ENCODE data around the gene TGFBR3. TPM values are rescaled to one million over a fixed set of nuclear protein-coding genes. Genes with fewer than 3 reads are reported as not detected.

The TGFBR3 gene
- total RNA-seq (2016; rRNA removed; fragmentation: Illumina TruSeq; extraction: Trizol) (44.8 and 76.5 TPM in 2 replicates), polyA plus RNA-seq (2011; rRNA removed) (146 and 195 TPM in 2 replicates), polyA minus RNA-seq (2011; rRNA and poly(A)+ RNA removed; ENCODE audit: low replicate concordance) (82.3 and 729 TPM in 2 replicates), Bru-seq, nascent RNA (percentile 97 among the genes with signal in this experiment), BruChase-seq, experiment 1, labeled RNA remaining after a 6-hour chase (percentile 94 among the genes with signal in this experiment), BruChase-seq, experiment 2, labeled RNA remaining after a 2-hour chase (percentile 90 among the genes with signal in this experiment)
- total RNA-seq (2016; cell fraction: cytosol; rRNA removed; fragmentation: Illumina TruSeq; extraction: Trizol; ENCODE audit: low read depth), result 8.1 TPM in 2 replicates
- 37.2 and 78.5 TPM in 2 replicates for total RNA-seq (2016; cell fraction: insoluble cytoplasmic fraction; rRNA removed; fragmentation: Illumina TruSeq; extraction: Trizol)
- total RNA-seq (2016; cell fraction: membrane; rRNA removed; fragmentation: Illumina TruSeq; extraction: Trizol), result 23.2 and 23.6 TPM in 2 replicates
- 92.0 and 99.3 TPM in 2 replicates for total RNA-seq (2016; cell fraction: nucleus; rRNA removed; fragmentation: Illumina TruSeq; extraction: Trizol)
- 160 and 165 TPM in 2 replicates for polyA plus RNA-seq (2011; cell fraction: cytosol; rRNA removed)
- 88.3 and 110 TPM in 2 replicates for polyA plus RNA-seq (2011; cell fraction: nucleus; rRNA removed)
- polyA plus RNA-seq (2012), result 94.7 and 114 TPM in 2 replicates
- 1.5 and 1.6 TPM in 2 replicates for polyA plus RNA-seq (2016; cell fraction: cytosol; fragmentation: Illumina TruSeq; extraction: Trizol; ENCODE audit: low read depth)
- polyA plus RNA-seq (2016; cell fraction: insoluble cytoplasmic fraction; fragmentation: Illumina TruSeq; extraction: Trizol; ENCODE audit: low read depth), result 26.7 and 28.7 TPM in 2 replicates
- polyA plus RNA-seq (2016; cell fraction: membrane; fragmentation: Illumina TruSeq; extraction: Trizol; ENCODE audit: low read depth), result 5.7 and 6.6 TPM in 2 replicates
- 66.6 and 67.2 TPM in 2 replicates for polyA plus RNA-seq (2016; cell fraction: nucleus; fragmentation: Illumina TruSeq; extraction: Trizol; ENCODE audit: insufficient read depth, low read depth)
- 295 and 307 TPM in 2 replicates for polyA minus RNA-seq (2011; cell fraction: cytosol; rRNA and poly(A)+ RNA removed)
- 324 and 354 TPM in 2 replicates for polyA minus RNA-seq (2011; cell fraction: nucleus; rRNA and poly(A)+ RNA removed)
- long read RNA-seq, experiment 1, full-length matches to known transcripts, result 5 of 56 reads
- long read RNA-seq, experiment 1, partial matches to known transcripts, result 12 of 56 reads
- long read RNA-seq, experiment 1, other reads (novel, unspliced or antisense), result 39 of 56 reads
- long read RNA-seq, experiment 2, full-length matches to known transcripts, result 3 of 504 reads
- long read RNA-seq, experiment 2, partial matches to known transcripts, result 3 of 504 reads
- long read RNA-seq, experiment 2, other reads (novel, unspliced or antisense), result 498 of 504 reads

DNA sequence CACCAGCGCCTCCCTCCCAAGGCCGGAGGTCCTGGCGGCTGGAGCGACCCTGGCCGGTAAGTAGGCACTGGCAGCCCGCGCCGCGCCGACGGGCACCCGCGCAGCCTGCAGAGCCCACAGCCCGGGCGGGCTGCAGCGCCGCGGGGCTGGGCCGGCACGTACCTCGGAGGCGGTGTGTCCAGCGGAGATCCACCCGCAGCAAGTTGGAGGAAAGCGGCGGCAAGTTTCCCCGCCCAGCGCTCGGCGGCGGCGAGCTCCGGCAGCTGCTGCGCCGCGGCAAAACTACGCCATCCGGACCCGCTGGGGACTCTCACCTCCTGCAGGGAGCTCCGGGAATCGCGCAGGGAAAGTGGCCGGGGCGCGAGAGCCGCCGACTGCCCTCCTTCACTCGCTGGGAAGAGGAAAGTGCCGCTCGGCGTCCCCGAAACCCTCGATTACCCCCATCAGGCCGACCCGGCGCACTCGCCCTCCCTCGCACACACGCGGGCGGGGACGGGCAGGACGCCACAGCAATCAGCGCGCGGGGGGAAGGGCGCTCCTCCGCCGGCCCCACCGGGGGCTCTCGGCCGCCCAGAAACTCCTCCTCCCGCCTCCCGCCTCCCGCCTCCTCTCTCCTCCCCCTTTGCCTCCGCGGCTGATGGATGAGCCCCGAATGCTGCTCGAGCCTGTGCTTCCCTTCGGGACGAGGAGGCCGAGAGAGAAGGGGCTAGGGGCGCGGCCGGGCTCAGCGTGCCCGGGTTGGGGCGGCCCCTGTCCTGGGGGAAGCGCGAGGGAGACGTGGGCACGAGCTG is at the start of gene TGFBR3:
Gene TGFBR3 (minus strand): TSS at position 436 of the 791 bp plus-strand sequence. CDS start 24,620 bp downstream, outside the sequence.
- WGBS (ENCODE audit: low lambda C conversion rate), result 0% methylated on average over 3 of the region's 92 CpGs
- no TSS peak for BruUV-seq (replicated peaks)
- DNase-seq (ENCODE audit: low spot score) (peak; percentile 70), ATAC-seq (peak; percentile 83), FAIRE-seq (peak; percentile 53)
- H3K27ac ChIP-seq (ENCODE audit: extremely low read length, insufficient read depth, low read length), result peak within 1 kb of the TSS; percentile 81
- H3K27me3 ChIP-seq (ENCODE audit: control insufficient read depth in 1 of 2, insufficient read depth in 2 of 2, low read length in 2 of 2), result peaks cover 0 to 4% of the 10 kb centered on the region in 2 experiments; a peak in 1 of 5 replicates
- H3K4me2 ChIP-seq (ENCODE audit: low read depth, low read length), result peak within 1 kb of the TSS; percentile 96
- H2AFZ ChIP-seq (ENCODE audit: low read length), result peak within 1 kb of the TSS; percentile 12
- CTCF ChIA-PET (ENCODE audit: low intra/inter-chr PET ratio, low total read pairs), result no interaction called here
- H3K4me3 ChIP-seq (replicated peaks in 1 of 3; ENCODE audit: insufficient read depth in 1 of 3, low read depth in 2 of 3, low read length in 3 of 3), result peak within 1 kb of the TSS; percentile 87 to 100 (median 97)
- 0 out of 2 replicates have a peak, but pooled peaks cover 3% of the 10 kb centered on the region for H4K20me1 ChIP-seq (ENCODE audit: insufficient read depth, low read length)
- no peaks in the 10 kb centered on the region for H3K36me3 ChIP-seq (replicated peaks in 1 of 2; ENCODE audit: control insufficient read depth in 1 of 2, insufficient read depth in 2 of 2, low read length in 2 of 2)
- intact Hi-C loops (cut with micrococcal nuclease; ENCODE audit: unreplicated experiment) (loop anchor here (2.0 to 10.0 kb wide), 3 partner anchors 41 to 121 kb away; no protein-coding TSS in a partner anchor), in situ Hi-C loops (cut with HindIII; ENCODE audit: extremely low pct_ligation_motif_present, low pct_unique_long_range_greater_than_20kb) (no loop called here)
- H3K4me1 ChIP-seq (ENCODE audit: insufficient read depth, low read length), result peaks cover 52% of the 10 kb centered on the region
- POLR2A ChIA-PET, result interaction anchor here (1.0 to 3.5 kb wide), 5 partner anchors 13 to 66 kb away, joined by 4 to 26 read pairs (median 4); no protein-coding TSS in a partner anchor
- peak within 1 kb of the TSS; percentile 96 for H3K9ac ChIP-seq (ENCODE audit: insufficient read depth, low read depth, low read length)
- peaks cover 53% of the 10 kb centered on the region for H3K79me2 ChIP-seq (ENCODE audit: insufficient read depth, low read length)
- no peaks in the 10 kb centered on the region for H3K9me3 ChIP-seq (ENCODE audit: low read length)
- TF ChIP-seq, protein P1, sequence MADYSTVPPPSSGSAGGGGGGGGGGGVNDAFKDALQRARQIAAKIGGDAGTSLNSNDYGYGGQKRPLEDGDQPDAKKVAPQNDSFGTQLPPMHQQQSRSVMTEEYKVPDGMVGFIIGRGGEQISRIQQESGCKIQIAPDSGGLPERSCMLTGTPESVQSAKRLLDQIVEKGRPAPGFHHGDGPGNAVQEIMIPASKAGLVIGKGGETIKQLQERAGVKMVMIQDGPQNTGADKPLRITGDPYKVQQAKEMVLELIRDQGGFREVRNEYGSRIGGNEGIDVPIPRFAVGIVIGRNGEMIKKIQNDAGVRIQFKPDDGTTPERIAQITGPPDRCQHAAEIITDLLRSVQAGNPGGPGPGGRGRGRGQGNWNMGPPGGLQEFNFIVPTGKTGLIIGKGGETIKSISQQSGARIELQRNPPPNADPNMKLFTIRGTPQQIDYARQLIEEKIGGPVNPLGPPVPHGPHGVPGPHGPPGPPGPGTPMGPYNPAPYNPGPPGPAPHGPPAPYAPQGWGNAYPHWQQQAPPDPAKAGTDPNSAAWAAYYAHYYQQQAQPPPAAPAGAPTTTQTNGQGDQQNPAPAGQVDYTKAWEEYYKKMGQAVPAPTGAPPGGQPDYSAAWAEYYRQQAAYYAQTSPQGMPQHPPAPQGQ (CRISPR knock-in tag; IDR thresholded peaks at IDR 0.05; ENCODE audit: borderline replicate concordance), result no peak
- TF ChIP-seq, protein P2, sequence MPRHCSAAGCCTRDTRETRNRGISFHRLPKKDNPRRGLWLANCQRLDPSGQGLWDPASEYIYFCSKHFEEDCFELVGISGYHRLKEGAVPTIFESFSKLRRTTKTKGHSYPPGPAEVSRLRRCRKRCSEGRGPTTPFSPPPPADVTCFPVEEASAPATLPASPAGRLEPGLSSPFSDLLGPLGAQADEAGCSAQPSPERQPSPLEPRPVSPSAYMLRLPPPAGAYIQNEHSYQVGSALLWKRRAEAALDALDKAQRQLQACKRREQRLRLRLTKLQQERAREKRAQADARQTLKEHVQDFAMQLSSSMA (CRISPR knock-in tag; IDR thresholded peaks at IDR 0.05), result peak; percentile 86; the same call in 1 of the 2 replicates
- TF ChIP-seq HNRNPLL (IDR thresholded peaks at IDR 0.05; ENCODE audit: low read depth, low read length, poor library complexity, severe bottlenecking), result peak; percentile 92
- TF ChIP-seq TBP (CRISPR knock-in tag; IDR thresholded peaks at IDR 0.05), result no peak
- TF ChIP-seq ZNF557 (CRISPR knock-in tag; IDR thresholded peaks at IDR 0.05), result peak; percentile 87; the same call in 1 of the 2 replicates
- TF ChIP-seq PTBP1 (IDR thresholded peaks at IDR 0.05; ENCODE audit: low read depth, low read length, poor library complexity, severe bottlenecking), result peak; percentile 79
- TF ChIP-seq, protein P3, sequence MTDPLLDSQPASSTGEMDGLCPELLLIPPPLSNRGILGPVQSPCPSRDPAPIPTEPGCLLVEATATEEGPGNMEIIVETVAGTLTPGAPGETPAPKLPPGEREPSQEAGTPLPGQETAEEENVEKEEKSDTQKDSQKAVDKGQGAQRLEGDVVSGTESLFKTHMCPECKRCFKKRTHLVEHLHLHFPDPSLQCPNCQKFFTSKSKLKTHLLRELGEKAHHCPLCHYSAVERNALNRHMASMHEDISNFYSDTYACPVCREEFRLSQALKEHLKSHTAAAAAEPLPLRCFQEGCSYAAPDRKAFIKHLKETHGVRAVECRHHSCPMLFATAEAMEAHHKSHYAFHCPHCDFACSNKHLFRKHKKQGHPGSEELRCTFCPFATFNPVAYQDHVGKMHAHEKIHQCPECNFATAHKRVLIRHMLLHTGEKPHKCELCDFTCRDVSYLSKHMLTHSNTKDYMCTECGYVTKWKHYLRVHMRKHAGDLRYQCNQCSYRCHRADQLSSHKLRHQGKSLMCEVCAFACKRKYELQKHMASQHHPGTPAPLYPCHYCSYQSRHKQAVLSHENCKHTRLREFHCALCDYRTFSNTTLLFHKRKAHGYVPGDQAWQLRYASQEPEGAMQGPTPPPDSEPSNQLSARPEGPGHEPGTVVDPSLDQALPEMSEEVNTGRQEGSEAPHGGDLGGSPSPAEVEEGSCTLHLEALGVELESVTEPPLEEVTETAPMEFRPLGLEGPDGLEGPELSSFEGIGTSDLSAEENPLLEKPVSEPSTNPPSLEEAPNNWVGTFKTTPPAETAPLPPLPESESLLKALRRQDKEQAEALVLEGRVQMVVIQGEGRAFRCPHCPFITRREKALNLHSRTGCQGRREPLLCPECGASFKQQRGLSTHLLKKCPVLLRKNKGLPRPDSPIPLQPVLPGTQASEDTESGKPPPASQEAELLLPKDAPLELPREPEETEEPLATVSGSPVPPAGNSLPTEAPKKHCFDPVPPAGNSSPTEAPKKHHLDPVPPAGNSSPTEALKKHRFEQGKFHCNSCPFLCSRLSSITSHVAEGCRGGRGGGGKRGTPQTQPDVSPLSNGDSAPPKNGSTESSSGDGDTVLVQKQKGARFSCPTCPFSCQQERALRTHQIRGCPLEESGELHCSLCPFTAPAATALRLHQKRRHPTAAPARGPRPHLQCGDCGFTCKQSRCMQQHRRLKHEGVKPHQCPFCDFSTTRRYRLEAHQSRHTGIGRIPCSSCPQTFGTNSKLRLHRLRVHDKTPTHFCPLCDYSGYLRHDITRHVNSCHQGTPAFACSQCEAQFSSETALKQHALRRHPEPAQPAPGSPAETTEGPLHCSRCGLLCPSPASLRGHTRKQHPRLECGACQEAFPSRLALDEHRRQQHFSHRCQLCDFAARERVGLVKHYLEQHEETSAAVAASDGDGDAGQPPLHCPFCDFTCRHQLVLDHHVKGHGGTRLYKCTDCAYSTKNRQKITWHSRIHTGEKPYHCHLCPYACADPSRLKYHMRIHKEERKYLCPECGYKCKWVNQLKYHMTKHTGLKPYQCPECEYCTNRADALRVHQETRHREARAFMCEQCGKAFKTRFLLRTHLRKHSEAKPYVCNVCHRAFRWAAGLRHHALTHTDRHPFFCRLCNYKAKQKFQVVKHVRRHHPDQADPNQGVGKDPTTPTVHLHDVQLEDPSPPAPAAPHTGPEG (CRISPR knock-in tag; IDR thresholded peaks at IDR 0.05), result peak; percentile 27; the same call in 1 of the 2 replicates
